Ammon's horn (tissue), 1 donor: ENCODE measurements around the gene MED16.
A peak's percentile ranks its signal among the peaks of the same experiment; 100 is the strongest.

Experiments used
- DNase-seq: peaks from one replicate; pipeline ENCODE4 v3.0.0-alpha.2; 2016; ENCODE audit warnings: low spot score

The MED16 gene

DNA sequence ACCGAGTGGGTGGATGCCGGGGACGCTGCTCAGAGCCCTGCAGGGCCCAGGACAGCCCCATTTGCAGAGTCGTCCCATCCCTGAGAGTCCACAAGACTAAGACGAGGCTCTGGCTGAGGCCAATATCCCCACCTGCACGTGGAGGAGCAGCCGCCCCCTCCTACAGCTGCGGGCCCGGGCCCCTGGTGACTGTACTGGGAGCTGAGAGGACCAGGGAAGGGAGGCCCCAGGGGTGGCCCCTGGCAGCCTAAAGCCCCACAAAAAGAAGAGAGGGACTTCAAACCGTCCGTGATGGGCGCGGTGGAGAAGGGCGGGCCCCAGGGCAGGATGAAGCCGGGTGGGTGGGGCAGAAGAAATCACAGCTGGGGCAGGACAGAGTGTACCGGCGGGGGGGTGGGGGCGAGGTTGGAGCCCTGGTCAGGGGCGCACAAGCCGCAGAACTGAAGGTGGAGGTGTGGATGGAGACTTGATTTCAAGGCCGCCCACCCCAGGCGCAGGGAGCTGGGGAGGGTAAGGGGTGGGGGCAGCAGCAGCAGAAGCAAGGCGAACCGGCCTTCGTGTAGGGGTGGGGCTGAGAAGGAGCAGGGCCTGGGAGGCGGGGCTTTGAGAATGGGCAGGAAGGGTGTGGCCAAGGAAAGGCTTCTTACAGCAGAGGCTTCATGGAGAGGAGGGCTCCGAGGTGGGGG lies 20.6 kb downstream of the MED16 start:
- no peak for DNase-seq

DNA sequence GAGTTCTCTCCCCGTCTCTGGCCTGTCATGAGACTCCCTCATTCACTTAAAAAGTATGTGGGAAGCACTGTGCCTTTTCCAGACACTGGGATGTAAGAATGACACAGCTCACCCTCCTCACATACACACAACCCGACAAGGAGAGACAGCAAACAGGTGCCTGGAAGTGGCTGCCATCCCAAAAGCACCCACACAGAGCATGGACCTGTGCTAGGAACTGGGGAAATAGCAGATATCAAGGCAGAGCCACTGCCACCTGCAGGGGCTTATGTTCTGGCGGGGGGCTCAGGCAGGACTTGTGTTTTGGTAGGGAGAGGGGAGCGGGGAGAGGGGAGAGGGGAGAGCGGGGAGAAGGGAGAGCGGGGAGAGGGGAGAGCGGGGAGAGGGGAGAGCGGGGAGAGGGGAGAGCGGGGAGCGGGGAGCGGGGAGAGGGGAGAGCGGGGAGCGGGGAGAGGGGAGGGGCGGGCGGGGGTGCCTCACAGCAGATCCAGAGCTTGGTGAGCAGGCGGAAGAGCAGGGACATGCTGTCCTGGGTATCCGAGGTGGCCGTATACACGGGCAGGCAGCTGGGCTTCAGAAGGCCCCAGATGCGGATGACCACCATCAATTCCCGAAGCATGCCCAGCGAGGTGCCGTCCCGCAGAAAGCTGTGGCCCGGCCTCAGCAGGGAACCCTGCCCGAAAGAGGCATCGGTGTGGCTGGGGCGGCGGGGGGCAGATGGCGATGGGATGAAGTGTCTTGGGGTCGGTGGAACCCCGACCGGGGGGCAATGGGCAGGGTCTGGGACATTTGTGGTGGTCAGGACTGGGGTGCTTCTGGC lies 21.3 kb downstream of the MED16 start:
- peak; percentile 49 for DNase-seq

DNA sequence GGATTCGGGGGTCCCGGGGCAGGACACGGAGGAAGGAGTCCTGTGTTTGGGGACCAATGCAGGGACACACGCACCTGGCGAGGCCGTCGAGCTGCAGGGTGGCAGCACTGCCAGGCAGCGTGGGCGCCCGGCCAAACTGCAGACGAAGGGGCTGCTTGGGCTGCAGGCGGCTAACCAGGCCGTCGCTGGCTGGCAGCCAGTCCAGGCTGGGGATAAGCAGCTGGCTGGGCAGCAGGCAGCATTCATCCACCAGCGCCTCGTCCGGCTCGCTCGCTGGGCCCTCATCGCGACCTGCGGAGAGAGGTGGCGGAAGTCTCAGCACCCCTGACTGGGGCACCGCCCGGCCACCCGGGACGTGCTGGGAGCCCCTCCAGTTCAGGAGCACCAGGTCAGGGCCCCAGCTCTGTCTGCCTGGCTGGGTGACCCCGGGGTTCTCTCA lies 22.0 kb downstream of the MED16 start:
- DNase-seq, result peak; percentile 72

DNA sequence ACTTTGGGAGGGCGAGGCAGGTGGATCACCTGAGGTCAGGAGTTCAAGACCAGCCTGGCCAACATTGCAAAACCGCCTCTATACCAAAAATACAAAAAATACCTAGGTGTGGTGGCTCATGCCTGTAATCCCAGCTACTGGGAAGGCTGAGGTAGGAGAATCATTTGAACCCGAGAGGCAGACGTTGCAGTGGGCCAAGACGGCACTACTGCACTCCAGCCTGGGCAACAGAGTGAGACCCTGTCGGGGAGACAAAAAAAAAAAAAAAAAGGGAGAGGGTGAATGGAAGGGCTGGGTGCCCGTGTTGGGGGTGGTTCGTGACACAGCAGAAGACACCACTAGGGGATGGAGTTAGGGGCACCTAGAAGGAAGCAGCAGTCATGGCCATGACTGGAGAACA lies 22.7 kb downstream of the MED16 start:
- no peak for DNase-seq

DNA sequence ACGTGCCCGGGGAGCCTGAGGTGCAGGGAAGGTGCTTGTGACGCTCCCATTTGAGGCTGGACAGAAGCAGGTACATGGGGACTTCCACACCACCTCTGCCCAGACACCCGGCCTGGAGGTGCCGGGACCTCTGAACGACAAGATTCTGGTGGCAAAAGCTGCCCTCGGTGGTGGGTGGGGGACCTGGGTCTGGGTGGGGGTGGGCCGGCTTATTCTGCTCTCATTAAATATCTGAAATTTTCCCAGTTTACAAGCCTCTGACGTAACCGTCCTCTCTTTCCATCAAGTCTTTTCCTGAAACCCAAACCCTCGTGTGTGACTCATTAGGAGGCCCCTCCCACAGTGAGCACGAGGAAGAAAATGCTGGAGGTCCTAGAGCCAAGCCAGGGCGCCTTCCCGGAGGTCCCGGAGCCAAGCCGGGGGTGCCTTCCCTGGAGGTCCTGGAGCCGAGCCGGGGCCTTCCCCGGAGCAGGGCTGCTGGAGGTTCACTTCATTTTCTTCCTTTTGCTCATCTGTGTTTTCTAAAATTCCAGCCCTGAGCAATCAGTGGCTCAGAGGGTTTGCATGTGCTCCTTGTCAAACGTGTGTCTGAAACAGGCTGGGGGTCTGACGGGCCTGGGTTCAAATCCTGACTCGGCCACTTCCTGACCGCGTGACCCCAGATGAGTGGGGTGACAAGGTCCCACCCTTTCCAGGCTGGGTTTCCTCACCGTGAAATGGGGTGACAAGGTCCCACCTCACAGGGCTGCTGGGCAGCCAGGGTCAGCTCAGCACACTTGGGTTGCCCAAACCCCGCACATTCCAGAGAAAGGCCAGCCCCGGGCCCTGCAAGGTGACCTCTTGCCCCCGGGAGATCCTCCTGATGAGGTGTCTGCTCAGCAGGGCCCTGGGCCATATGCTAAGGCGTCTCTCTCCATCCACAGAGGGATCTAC lies 23.5 kb downstream of the MED16 start:
- no peak for DNase-seq

DNA sequence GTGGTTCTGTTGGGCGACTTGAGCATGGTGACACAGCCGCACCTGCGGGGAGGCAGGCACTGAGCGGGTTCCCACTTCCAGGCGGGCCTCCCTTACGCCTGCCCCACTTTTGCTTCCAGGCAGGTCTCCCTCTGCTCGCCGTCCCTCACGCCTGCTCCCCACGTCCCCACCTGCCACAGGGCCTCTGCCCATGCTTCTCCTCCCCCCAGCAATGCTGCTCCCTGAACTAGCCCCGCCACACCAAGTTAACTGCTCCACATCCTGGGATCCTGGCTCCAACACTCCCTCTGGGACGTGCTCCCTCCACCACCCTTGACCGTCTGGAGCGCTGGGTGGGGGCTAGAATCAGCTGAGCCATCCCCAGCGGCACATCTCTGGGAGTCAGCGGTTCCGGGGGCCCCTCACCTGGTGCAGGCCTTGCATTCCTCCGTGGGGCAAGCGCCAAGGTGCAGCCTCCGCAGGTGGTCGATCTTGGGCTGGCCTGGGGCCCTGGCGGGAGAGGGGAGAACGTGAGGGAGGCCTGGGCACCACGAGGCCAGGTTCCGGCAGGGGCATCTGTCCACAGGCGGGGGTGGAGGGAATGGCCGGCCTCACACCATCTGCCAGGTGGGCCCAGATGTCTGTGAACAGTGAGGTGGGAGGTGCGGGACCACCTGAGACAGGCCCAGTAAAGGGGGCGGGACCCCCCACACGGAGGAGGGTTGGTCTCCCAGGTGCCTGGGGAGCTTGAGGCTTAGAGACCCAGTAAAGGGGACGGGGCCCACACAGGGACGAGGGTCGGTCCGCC lies 24.3 kb downstream of the MED16 start:
- no peak for DNase-seq

DNA sequence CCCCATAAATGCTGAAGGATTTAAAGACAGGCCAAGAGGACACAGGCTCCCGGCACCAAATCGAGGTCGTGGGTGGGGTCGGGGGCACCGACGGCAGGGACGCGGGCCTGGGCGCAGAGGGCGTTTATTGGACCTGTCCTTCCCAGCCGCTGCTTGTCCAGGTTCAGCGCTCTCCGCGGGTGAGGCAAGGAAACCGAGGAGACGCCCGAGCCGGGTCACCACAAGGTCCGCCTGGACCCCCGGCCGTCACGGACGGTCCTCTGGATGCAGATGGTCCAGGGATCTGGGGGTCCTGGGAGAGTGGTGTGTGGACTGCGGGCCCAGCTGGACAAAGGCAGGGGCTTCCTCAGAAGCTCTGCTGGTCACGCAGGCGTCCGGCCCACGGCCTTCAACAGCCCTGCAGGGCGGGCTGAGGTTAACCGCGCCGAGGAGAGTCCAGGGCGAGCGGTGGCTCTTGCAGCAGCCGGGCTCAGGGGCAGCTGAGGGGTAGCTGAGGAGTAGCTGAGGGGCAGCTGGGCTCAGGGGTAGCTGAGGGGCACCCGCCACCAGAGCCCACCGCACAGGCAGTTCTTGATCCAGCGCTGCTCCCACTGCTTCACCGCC lies 25.0 kb downstream of the MED16 start:
- no peak for DNase-seq

DNA sequence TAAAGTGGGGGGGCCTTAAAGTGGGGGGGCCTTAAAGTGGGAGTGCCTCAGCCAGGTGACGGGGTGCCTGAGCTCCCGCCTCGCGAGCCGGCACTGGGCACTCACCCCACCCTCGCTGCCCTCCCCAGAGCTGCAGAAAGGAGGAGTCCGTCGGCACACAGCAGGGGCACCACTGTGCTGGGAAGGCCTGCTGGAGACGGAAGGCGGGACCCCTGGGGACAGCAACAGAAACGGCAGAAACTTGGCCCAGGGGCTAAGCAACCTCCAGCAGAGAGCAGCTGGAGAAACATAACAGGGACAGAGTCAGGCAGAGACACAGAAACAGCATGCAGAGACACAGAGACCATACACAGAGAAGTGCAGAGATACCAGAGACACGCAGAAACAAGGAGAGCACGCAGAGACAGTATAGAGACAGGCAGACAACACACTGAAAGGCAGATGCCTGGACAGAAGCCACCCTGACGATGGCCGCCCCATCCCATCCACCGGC lies 25.6 kb downstream of the MED16 start:
- DNase-seq, result no peak

DNA sequence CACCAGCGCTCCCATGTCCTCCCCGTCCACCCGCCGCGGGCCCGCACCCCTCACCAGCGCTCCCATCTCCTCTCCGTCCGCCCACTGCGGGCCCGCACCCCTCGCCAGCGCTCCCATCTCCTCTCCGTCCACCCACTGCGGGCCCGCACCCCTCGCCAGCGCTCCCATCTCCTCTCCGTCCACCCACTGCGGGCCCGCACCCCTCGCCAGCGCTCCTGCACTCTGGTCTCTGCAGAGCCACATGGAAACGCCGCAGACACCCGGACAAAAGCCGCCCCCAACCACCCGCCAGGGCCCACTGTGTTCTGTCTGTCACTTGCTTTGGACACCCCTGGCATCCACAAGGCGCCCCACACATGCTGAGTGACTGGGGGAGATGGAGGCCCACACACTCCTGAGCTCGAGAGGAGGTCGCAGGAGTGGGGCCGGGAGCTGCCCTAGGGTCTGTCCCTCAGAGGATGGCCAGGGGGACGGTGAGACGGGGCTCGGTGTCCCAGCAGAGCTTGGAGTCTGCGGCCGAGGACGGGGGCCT lies 26.2 kb downstream of the MED16 start:
- DNase-seq, result no peak

DNA sequence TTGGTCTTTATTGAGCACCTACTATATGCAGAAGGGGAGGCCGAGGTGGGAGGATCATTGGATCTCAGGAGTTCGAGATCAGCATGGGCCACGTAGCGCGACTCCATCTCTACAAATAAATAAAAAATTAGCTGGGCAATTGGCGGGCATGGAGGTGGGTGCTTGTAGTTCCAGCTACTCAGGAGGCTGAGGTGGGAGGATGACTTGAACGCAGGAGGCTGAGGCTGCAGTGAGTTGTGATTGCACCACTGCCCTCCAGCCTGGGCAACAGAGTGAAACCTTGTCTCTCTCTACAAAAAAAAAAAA lies 29.7 kb downstream of the MED16 start:
- DNase-seq, result no peak

DNA sequence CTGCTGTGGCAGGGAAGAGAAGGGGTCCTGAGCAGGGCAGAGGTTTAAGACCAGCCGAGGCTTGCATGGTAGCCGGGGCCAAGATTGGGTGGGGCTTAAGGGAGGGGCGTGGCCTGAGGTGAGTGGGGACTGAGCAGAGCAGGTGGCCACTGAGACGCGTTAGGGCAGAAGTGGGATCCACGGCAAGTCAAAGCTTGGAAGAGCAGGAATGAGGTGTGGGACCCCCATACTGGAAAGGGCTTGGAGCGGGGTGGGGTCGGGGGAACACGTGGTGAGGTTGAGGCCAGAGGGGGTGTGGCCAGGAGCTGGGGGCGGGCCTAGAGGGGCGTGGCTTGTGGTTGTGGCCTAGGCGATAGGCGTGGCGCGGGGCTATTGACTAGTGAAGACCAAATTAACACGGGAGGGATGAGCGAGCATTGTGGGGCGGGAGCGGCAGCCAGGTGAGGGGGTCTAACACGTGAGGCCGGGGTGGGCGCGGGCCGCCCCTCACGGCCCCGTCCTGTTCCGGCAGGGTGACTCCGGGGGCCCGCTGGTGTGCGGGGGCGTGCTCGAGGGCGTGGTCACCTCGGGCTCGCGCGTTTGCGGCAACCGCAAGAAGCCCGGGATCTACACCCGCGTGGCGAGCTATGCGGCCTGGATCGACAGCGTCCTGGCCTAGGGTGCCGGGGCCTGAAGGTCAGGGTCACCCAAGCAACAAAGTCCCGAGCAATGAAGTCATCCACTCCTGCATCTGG lies 30.2 kb downstream of the MED16 start:
- DNase-seq, result peak; percentile 35

DNA sequence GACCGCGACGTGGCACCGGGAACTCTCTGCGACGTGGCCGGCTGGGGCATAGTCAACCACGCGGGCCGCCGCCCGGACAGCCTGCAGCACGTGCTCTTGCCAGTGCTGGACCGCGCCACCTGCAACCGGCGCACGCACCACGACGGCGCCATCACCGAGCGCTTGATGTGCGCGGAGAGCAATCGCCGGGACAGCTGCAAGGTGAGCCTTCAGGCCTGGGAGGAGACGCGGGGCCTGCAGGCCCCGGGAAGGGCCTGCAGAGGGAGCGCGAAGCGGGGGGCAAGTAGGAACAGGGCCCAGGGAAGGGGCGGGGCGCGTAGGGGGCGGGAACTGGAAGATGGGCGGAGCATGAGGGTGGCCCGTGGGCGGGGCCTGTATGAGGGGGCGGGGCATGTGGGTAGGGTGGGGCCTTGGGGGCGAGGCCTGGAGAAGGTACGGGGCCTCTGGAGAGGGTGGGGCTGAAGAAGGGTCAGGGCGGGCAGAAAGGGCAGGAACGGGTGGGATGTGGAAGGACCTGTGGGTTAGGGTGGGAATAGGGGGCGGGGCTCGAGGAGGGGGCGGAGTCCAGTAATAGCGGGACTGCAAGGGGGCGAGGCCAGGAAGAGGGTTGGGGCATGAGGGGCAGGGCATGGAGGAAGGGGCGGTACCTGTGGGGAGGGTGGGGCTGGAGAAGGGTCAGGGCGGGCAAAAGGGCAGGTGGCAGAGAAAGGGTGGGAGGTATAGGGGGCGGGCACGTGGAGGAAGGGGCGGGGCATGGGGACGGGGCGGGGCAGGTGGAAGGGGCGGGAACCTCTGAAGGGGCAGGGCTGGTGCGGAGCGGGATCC lies 31.0 kb downstream of the MED16 start:
- DNase-seq, result no peak

DNA sequence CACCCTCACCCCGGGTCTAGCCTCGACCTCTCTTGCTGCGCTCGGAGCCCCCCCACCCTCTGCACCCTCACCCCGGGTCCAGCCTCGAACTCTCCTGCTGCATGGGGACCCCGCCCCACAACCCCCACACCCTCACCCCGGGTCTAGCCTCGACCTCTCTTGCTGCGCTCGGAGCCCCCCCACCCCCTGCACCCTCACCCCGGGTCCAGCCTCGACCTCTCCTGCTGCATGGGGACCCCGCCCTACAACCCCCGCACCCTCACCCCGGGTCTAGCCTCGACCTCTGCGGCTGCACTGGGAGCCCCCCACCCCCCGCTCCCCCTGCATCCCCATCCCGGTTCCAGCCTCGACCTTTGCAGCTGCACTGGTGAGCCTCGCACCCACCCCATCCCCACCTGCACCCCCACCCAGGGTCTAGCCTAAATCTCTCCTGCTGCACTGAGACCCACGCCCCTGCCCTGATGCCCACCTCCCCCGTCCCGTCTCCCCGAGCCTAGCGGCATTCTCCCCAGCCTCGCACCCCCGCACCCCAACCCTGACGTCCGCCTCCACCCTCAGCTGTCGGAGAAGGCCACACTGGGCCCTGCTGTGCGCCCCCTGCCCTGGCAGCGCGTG lies 31.7 kb downstream of the MED16 start:
- DNase-seq, result no peak

DNA sequence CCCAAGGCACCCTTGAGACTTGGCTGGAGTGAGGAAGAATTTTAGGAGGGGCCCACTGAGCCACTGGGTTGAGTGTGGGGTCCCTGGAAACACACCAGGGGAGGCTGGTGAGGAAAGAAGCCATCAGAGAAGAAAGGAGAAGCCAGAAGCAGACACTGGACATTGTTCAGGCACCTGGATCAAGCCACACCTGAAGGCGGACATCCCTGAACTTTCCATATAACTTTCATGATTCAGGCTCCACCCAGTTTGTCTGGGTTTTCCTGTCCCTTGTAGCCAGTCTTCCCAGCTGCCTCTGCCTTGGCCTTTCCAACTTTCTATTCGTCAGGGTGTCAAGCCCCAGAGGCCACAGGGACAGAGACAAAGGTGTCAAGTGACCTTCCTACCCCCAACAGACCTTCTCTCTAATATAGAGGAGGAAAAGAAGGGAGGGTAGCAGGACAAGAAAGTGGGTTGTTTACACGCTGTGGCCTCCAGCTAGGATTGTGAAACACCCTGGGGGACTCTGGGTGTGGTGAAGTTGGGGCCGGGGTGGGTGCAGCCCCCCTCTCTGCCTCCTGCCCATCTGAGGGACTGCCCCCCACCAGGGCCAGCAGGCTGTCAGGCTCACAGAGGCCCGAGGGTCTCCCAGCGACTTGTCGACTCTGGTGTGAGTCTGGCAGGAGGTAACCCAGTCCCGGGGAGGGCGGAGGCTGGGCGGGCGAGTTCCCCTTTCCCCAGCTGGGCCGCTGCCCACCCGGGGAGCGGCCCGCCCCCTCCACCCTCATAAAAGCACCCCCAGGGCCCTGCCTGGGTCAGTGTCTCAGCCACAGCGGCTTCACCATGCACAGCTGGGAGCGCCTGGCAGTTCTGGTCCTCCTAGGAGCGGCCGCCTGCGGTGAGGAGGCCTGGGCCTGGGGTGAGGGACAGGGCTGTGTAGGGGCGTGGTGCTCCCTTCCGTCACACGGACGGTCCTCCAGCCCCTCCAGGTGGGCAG lies 33.8 kb downstream of the MED16 start, which contains the start of gene CFD:
TSS of gene CFD (plus strand) at position 797 of the 976 bp plus-strand sequence. CDS start at position 823, 26 bp downstream.
- peak; percentile 21 for DNase-seq

DNA sequence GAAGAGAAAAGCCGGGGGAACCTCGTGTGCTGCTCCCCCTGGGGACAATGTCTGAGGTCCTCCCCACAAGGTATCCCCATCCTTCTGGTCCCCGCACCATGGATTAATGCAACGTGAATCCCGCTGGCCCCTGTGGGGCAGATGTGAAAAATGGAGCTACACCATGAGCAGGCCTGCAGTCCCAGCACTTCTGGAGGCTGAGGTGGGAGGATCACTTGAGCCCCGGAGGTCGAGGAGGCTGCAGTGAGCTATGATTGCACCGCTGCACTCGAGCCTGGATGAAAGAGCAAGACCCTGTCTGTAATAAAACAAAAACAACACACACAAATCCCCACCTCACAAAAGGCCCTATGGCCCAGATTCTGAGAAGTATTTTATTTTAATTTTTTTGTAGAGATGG lies 34.7 kb downstream of the MED16 start:
- no peak for DNase-seq

DNA sequence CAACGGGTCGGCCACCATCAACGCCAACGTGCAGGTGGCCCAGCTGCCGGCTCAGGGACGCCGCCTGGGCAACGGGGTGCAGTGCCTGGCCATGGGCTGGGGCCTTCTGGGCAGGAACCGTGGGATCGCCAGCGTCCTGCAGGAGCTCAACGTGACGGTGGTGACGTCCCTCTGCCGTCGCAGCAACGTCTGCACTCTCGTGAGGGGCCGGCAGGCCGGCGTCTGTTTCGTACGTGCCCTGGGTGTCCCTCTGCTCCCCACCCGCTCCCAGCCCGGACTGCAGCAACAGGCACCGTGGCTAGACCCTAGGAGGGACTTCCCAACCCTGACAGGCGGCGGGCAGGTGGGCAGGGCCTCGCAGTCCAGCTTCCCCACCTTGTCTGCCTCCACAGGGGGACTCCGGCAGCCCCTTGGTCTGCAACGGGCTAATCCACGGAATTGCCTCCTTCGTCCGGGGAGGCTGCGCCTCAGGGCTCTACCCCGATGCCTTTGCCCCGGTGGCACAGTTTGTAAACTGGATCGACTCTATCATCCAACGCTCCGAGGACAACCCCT lies 37.3 kb downstream of the MED16 start:
- DNase-seq, result no peak

DNA sequence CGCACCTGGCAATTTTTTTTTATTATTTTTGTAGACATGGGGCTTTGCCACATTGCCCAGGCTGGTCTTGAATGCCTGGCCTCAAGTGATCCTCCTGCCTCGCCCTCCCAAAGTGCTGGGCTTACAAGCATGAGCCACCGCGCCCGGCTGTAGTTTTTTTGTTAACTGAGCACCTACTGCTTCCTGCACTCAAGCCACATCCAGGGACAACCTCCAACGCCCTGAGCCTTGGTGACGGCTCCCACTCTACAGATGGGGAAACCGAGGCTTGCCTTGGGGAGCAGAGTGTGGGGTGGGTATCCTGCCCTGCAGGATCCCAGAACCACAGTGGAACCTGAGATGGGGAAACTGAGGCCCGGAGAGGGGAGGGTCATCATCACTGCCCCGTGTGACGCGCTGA lies 37.8 kb downstream of the MED16 start:
- no peak for DNase-seq
